Islet precursor cell (in vitro differentiated cells): ENCODE data around the gene DNAI2.
"Not testable (repeated sequence)": the region's sequence is repeated elsewhere in the genome, so short reads cannot be mapped to it uniquely, and the experiment has no call there.

ENCODE experiments used
- DNase-seq: peaks from one replicate; pipeline ENCODE4 v3.0.0-alpha.2; 2018

Gene DNAI2

GRCh38 chr17:74245871-74246270 is 28.2 kb upstream of the DNAI2 start:
- DNase-seq = no peak

- DNase-seq = no peak
Measured at GRCh38 chr17:74249590-74250270, 24.3 kb upstream of the DNAI2 start.

- no peak for DNase-seq
Measured at GRCh38 chr17:74250324-74250995, 23.6 kb upstream of the DNAI2 start.

- DNase-seq = no peak
Measured at GRCh38 chr17:74251051-74251450, 23.0 kb upstream of the DNAI2 start.

GRCh38 chr17:74251569-74251968 is 22.5 kb upstream of the DNAI2 start:
- no peak for DNase-seq

- DNase-seq = no peak
Measured at GRCh38 chr17:74252211-74252610, 21.8 kb upstream of the DNAI2 start.

GRCh38 chr17:74253036-74253435 is 21.0 kb upstream of the DNAI2 start:
- no peak for DNase-seq

GRCh38 chr17:74257311-74257710 is 16.7 kb upstream of the DNAI2 start:
- no peak for DNase-seq

- DNase-seq = peak; percentile 77
Measured at GRCh38 chr17:74259667-74260524, 14.1 kb upstream of the DNAI2 start.

GRCh38 chr17:74260525-74260850 is 13.5 kb upstream of the DNAI2 start:
- no peak for DNase-seq

- DNase-seq = peak; percentile 55
Measured at GRCh38 chr17:74262601-74263000, 11.4 kb upstream of the DNAI2 start.

GRCh38 chr17:74267054-74267453 is 7.0 kb upstream of the DNAI2 start:
- not testable (repeated sequence) for DNase-seq

- no peak for DNase-seq
Measured at GRCh38 chr17:74267579-74267978, 6.5 kb upstream of the DNAI2 start.

- DNase-seq = no peak
Measured at GRCh38 chr17:74267987-74268499, 6.0 kb upstream of the DNAI2 start.

GRCh38 chr17:74268558-74268957 is 5.5 kb upstream of the DNAI2 start:
- DNase-seq = no peak

- DNase-seq = no peak
Measured at GRCh38 chr17:74270333-74270732, 3.7 kb upstream of the DNAI2 start.

- no peak for DNase-seq
Measured at GRCh38 chr17:74271281-74271680, 2.8 kb upstream of the DNAI2 start.

GRCh38 chr17:74271901-74272561 is 2.0 kb upstream of the DNAI2 start:
- no peak for DNase-seq

GRCh38 chr17:74272731-74273201 is 1.3 kb upstream of the DNAI2 start:
- no peak for DNase-seq

- DNase-seq = no peak
Measured at GRCh38 chr17:74274709-74275340, 791 bp downstream of the DNAI2 start.

GRCh38 chr17:74276051-74276476 is 2.0 kb downstream of the DNAI2 start:
- DNase-seq = no peak

GRCh38 chr17:74276541-74277009 is 2.5 kb downstream of the DNAI2 start:
- no peak for DNase-seq
